Cardiac muscle cell (in vitro differentiated cells and primary cell): ENCODE data around the gene PNMA8A. TPM values are rescaled to one million over a fixed set of nuclear protein-coding genes. Genes with fewer than 3 reads are reported as not detected.

Experiments
- DNase-seq, 2 donors: peaks; one replicate each; pipeline versions ENCODE4 v3.0.0 to v3.0.0-alpha.2; 2010 to 2017; ENCODE audit warnings: low read depth in 1 of 2, low spot score in 1 of 2
- H3K27ac ChIP-seq: fragments of 200-600 bp; sonication (generic); 2 replicates; pipeline ENCODE4 v1.5.1; 2016
- H3K27me3 ChIP-seq: fragments of 200-600 bp; sonication (generic); 2 replicates; pipeline ENCODE4 v1.6.0; 2016; ENCODE audit warnings: control low read depth
- H3K36me3 ChIP-seq: fragments of 200-600 bp; sonication (generic); 2 replicates; pipeline ENCODE4 v1.5.1; 2016; ENCODE audit warnings: control low read depth
- H3K4me1 ChIP-seq: fragments of 200-600 bp; sonication (generic); 2 replicates; pipeline ENCODE4 v1.8.1; 2017; ENCODE audit warnings: low read depth, mild to moderate bottlenecking, mixed run types
- H3K4me3 ChIP-seq: fragments of 200-600 bp; sonication (generic); 2 replicates; pipeline ENCODE4 v1.5.1; 2016; ENCODE audit warnings: mild to moderate bottlenecking
- H3K9me3 ChIP-seq: fragments of 200-600 bp; sonication (generic); 2 replicates; pipeline ENCODE4 v1.5.1; 2017; ENCODE audit warnings: low read depth, mild to moderate bottlenecking, control low read depth
- polyA plus RNA-seq: library from polyadenylated mRNA; unstranded; fragments of >200 nt; fragmentation: Nextera tagmentation; extraction: Ambion mirVana; gene quantifications from 2 replicates; pipeline ENCODE4 v1.2.1, GENCODE V29; 2016
- total RNA-seq: library from RNA; depleted of rRNA; stranded (reverse); fragments of >200 nt; gene quantifications from 2 replicates; pipeline ENCODE4 v1.2.3, GENCODE V29; 2016
- TF ChIP-seq, protein P1 (sequence below): IDR thresholded peaks from 2 replicates; pipeline ENCODE4 v1.5.1; 2012; ENCODE audit warnings: low read depth, mild to moderate bottlenecking, low read length

Gene PNMA8A
- total and polyA plus RNA-seq, 2 experiments from 2014 or later = 38.3 to 67.8 TPM

GRCh38 chr19:46454244-46454643 is 17.1 kb downstream of the PNMA8A start:
- no peak for DNase-seq
- H3K36me3 ChIP-seq = no peaks in the 10 kb centered on the region
- no peaks in the 10 kb centered on the region for H3K27me3 ChIP-seq
- no peak overlapping the region for H3K27ac ChIP-seq
- H3K4me1 ChIP-seq = peaks cover 6% of the 10 kb centered on the region
- no peaks in the 10 kb centered on the region for H3K9me3 ChIP-seq
- H3K4me3 ChIP-seq = no peak overlapping the region
- TF ChIP-seq, protein P1, sequence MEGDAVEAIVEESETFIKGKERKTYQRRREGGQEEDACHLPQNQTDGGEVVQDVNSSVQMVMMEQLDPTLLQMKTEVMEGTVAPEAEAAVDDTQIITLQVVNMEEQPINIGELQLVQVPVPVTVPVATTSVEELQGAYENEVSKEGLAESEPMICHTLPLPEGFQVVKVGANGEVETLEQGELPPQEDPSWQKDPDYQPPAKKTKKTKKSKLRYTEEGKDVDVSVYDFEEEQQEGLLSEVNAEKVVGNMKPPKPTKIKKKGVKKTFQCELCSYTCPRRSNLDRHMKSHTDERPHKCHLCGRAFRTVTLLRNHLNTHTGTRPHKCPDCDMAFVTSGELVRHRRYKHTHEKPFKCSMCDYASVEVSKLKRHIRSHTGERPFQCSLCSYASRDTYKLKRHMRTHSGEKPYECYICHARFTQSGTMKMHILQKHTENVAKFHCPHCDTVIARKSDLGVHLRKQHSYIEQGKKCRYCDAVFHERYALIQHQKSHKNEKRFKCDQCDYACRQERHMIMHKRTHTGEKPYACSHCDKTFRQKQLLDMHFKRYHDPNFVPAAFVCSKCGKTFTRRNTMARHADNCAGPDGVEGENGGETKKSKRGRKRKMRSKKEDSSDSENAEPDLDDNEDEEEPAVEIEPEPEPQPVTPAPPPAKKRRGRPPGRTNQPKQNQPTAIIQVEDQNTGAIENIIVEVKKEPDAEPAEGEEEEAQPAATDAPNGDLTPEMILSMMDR = no peak

DNA sequence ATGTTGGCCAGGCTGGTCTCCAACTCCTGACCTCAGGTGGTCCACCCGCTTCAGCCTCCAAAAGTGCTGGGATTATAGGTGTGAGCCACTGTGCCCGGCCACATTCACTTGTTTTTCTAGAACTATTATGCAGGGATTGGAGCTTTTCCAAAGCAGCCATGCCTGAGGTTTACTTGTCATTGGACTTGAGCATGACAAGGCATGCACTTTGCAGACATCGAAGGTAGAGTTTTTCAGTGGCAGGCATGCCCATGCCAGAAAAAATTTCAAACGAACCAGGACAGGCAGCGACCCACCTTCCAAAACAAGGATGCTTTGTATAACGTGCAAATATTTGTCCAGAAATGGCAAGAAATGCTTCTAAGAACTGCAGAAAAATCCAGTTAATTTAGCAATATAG is 17.7 kb downstream of the PNMA8A start:
- Histone ChIP-seq H3K9me3 (no peaks in the 10 kb centered on the region), H3K27me3 (no peaks in the 10 kb centered on the region), H3K27ac (no peak overlapping the region), H3K4me1 (peaks cover 6% of the 10 kb centered on the region), H3K4me3 (no peak overlapping the region), H3K36me3 (no peaks in the 10 kb centered on the region)
- no peak for DNase-seq
- TF ChIP-seq, protein P1 = no peak

- Histone ChIP-seq H3K36me3 (no peaks in the 10 kb centered on the region), H3K27me3 (no peaks in the 10 kb centered on the region), H3K4me1 (peaks cover 6% of the 10 kb centered on the region), H3K4me3 (no peak overlapping the region), H3K9me3 (no peaks in the 10 kb centered on the region), H3K27ac (no peak overlapping the region)
- DNase-seq = no peak
- TF ChIP-seq, protein P1 = no peak
Observed at GRCh38 chr19:46452186-46452585, 19.2 kb downstream of the PNMA8A start.

GRCh38 chr19:46451352-46451751 is 20.0 kb downstream of the PNMA8A start:
- Histone ChIP-seq H3K9me3 (no peaks in the 10 kb centered on the region), H3K27ac (no peak overlapping the region), H3K36me3 (no peaks in the 10 kb centered on the region), H3K4me1 (peaks cover 6% of the 10 kb centered on the region), H3K4me3 (no peak overlapping the region), H3K27me3 (no peaks in the 10 kb centered on the region)
- TF ChIP-seq, protein P1 = no peak
- no peak for DNase-seq

GRCh38 chr19:46450737-46451136 is 20.6 kb downstream of the PNMA8A start:
- DNase-seq = no peak
- Histone ChIP-seq H3K27ac (no peak overlapping the region), H3K27me3 (no peaks in the 10 kb centered on the region), H3K4me1 (peaks cover 6% of the 10 kb centered on the region), H3K4me3 (no peak overlapping the region), H3K36me3 (no peaks in the 10 kb centered on the region), H3K9me3 (no peaks in the 10 kb centered on the region)
- TF ChIP-seq, protein P1 = no peak

- no peak overlapping the region for H3K27ac ChIP-seq
- H3K9me3 ChIP-seq = no peaks in the 10 kb centered on the region
- no peak for DNase-seq
- TF ChIP-seq, protein P1 = no peak
- H3K27me3 ChIP-seq = no peaks in the 10 kb centered on the region
- H3K4me1 ChIP-seq = peaks cover 6% of the 10 kb centered on the region
- H3K36me3 ChIP-seq = no peaks in the 10 kb centered on the region
- H3K4me3 ChIP-seq = no peak overlapping the region
Observed at GRCh38 chr19:46449228-46449627, 22.1 kb downstream of the PNMA8A start.
